Stimulated activated CD4-positive, alpha-beta T cell treated with anti-CD3 and anti-CD28 coated beads, Interleukin-15, amount 100 ng/mL, for 1 hour (primary cell): ENCODE results near the gene DHX34.
"Not testable (repeated sequence)": the region's sequence is repeated elsewhere in the genome, so short reads cannot be mapped to it uniquely, and the experiment has no call there.

ENCODE experiments used
- DNase-seq, 2 donors: peaks; one replicate each; pipeline ENCODE4 v3.0.0-alpha.2; 2020; ENCODE audit warnings: low read depth in 1 of 2, low spot score in 1 of 2

DHX34 gene, protein sequence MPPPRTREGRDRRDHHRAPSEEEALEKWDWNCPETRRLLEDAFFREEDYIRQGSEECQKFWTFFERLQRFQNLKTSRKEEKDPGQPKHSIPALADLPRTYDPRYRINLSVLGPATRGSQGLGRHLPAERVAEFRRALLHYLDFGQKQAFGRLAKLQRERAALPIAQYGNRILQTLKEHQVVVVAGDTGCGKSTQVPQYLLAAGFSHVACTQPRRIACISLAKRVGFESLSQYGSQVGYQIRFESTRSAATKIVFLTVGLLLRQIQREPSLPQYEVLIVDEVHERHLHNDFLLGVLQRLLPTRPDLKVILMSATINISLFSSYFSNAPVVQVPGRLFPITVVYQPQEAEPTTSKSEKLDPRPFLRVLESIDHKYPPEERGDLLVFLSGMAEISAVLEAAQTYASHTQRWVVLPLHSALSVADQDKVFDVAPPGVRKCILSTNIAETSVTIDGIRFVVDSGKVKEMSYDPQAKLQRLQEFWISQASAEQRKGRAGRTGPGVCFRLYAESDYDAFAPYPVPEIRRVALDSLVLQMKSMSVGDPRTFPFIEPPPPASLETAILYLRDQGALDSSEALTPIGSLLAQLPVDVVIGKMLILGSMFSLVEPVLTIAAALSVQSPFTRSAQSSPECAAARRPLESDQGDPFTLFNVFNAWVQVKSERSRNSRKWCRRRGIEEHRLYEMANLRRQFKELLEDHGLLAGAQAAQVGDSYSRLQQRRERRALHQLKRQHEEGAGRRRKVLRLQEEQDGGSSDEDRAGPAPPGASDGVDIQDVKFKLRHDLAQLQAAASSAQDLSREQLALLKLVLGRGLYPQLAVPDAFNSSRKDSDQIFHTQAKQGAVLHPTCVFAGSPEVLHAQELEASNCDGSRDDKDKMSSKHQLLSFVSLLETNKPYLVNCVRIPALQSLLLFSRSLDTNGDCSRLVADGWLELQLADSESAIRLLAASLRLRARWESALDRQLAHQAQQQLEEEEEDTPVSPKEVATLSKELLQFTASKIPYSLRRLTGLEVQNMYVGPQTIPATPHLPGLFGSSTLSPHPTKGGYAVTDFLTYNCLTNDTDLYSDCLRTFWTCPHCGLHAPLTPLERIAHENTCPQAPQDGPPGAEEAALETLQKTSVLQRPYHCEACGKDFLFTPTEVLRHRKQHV

DNA sequence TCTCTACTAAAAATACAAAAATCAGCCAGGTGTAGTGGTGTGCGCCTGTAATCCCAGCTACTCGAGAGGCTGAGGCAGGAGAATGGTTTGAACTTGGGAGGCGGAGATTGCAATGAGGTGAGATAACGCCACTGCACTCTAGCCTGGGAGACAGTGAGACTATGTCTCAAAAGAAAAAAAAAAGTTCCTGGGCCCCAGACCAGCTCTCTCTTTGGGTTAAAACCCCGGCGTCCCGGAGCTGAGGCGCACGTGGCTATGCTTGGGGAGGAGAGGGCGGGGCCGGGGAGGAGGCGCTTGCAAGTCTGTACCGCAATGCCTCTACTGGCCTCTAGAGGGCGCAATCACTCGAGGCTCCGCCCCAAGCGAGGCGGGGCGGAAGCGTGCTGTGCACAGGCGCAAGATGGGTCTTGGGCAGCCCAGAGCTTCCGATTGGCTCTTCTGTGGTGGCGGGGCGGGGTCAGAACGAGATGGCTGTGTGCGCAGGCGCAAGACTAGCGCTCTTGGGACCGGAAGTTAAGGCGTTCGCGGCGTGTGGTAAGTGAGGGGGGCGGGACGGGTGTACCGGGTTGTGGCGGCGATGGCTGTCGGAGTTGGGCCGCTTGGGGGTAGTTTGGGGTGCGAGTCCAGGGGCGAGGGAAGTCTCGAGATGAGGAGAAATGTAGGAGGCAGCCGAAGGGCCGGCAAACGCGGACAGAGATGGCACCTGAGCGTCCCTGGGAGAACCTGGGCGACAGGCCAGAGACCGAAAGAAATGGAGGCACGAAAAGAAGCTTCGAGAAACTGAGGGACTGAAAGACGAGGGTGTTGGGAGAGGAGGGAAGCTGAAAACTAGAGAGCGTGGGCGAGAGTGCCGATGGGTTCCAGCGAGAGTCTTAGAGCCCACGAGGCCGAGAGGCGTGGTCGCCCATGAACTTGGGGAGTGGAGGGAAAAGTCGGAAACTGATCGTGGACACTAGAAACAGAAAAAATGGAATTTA is at the start of gene DHX34:
TSS of gene DHX34 (plus strand) at position 497 of the 977 bp plus-strand sequence. CDS start 3,716 bp downstream, outside the sequence.
- DNase-seq = peak; percentile 98 to 99

- DNase-seq = not testable (repeated sequence)
These were observed 48.2 kb upstream of the DHX34 start for GRCh38 chr19:47300867-47301266.

GRCh38 chr19:47302249-47302648 is 46.9 kb upstream of the DHX34 start:
- DNase-seq = no peak

DNA sequence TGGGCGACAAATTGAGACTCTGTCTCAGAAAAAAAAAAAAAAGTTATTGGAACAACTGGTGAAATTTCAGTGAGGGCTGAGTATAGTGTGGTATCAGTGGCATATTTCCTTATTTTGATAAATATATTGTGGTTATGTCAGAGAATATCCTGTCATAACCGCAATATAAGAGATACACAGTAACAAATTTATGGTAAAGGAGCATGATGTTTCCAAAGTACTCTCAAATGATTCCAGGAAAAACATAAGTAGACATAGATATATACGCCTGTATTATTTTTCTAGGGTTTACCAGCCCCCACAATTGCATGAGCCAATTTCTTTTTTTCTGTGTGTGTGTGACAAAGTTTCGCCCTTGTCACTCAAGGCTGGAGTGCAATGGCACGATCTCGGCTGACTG is 45.1 kb upstream of the DHX34 start:
- DNase-seq = no peak

GRCh38 chr19:47305309-47305751 is 43.8 kb upstream of the DHX34 start:
- peak; percentile 27 to 44 for DNase-seq

- DNase-seq = no peak
These were observed 42.8 kb upstream of the DHX34 start for GRCh38 chr19:47306303-47306702.

- no peak for DNase-seq
These were observed 40.1 kb upstream of the DHX34 start for GRCh38 chr19:47309038-47309437.

GRCh38 chr19:47309608-47310007 is 39.5 kb upstream of the DHX34 start, which contains the start of gene C5AR1:
Gene C5AR1, plus strand, starts transcription at chr19:47309861. Its CDS starts 35 bp downstream, at chr19:47309896.
- DNase-seq = no peak

- no peak for DNase-seq
These were observed 38.8 kb upstream of the DHX34 start for GRCh38 chr19:47310323-47310722.

DNA sequence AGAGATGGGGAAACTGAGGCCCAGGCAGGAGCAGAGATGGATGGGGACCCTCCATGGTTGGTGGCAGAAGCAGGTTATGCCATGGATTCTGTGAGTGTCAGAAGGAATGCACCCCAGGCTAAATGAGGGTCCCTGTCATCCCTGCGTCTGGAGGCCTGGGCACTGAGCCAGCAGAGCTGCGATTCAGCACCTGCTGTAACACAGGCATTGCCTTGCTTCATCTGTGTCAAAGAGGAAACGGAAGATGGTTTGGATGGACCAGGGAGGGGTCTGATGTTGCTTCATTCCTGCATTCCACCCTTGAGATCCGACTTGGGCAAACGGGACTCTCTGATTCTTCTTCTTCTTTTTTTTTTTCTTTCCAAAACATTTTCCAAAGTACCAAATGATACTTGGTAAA is 38.3 kb upstream of the DHX34 start:
- DNase-seq = no peak

DNA sequence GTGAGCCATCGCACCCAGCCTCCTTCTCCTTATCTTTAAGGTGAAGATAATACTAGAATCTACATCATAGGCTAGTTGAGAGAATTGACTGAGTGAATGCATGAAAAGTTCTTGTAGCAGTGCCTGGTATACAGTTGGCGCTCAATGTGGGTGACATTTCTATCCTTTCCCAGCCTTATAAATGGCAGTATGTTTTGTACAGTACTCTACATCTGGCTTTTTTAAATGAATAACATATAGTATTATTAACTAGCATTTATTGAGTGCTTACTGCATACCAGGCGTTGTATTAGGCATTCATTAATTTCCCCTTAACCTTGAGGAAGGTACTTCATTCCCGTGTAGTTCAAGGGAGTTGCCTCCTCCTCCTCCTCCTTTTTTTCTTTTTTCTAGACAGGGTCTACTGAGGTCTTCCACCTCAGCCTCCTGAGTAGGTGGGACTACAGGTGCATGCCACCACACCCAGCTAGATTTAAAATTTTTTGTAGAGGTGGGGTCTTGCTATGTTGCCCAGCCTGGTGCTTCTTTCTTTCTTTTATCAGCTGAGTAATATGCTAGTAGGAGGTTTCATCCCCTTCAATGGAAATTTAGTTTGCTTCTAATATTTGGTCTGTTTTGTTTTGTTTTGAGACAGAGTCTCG is 36.6 kb upstream of the DHX34 start:
- DNase-seq = no peak

- no peak for DNase-seq
These were observed 35.3 kb upstream of the DHX34 start for GRCh38 chr19:47313754-47314295.

GRCh38 chr19:47315125-47315821 is 33.8 kb upstream of the DHX34 start:
- peak in 1 of 2 donors; percentile 6 for DNase-seq

DNA sequence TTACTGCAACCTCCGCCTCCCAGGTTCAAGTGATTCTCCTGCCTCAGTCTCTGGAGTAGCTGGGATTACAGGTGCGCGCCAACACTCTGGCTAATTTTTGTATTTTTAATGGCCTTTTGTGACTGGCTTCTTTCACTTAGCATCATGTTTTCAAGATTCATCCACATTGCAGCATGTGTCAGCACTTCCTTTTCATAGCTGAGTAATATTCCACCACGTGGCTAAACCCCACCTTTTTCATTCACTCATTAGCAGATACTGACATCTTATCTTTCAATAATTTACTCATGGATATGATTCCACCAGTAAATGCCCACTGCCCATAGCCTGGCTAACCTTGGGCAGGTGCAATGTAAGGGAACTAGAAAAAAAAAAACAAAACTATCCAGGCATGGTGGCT is 32.6 kb upstream of the DHX34 start:
- DNase-seq = no peak

DNA sequence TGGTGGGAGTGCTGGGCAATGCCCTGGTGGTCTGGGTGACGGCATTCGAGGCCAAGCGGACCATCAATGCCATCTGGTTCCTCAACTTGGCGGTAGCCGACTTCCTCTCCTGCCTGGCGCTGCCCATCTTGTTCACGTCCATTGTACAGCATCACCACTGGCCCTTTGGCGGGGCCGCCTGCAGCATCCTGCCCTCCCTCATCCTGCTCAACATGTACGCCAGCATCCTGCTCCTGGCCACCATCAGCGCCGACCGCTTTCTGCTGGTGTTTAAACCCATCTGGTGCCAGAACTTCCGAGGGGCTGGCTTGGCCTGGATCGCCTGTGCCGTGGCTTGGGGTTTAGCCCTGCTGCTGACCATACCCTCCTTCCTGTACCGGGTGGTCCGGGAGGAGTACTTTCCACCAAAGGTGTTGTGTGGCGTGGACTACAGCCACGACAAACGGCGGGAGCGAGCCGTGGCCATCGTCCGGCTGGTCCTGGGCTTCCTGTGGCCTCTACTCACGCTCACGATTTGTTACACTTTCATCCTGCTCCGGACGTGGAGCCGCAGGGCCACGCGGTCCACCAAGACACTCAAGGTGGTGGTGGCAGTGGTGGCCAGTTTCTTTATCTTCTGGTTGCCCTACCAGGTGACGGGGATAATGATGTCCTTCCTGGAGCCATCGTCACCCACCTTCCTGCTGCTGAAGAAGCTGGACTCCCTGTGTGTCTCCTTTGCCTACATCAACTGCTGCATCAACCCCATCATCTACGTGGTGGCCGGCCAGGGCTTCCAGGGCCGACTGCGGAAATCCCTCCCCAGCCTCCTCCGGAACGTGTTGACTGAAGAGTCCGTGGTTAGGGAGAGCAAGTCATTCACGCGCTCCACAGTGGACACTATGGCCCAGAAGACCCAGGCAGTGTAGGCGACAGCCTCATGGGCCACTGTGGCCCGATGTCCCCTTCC is 28.9 kb upstream of the DHX34 start:
- DNase-seq = no peak

DNA sequence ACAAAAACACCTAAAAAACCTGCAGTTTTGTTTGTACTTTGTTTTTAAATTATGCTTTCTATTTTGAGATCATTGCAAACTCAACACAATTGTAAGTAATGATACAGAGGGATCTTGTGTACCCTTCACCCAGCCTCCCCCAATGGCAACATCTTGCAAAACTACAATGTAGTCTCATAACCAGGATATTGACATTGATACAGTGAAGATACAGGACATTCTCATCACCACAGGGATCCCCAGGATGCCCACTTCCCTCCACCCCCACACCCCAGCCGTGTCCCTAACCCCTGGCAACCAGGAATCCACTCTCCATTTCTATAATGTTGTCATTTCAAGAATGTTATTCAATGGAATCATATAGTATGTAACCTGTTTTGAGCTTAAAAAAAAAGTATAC is 27.5 kb upstream of the DHX34 start:
- DNase-seq = no peak

- DNase-seq = no peak
These were observed 27.1 kb upstream of the DHX34 start for GRCh38 chr19:47322058-47322457.

DNA sequence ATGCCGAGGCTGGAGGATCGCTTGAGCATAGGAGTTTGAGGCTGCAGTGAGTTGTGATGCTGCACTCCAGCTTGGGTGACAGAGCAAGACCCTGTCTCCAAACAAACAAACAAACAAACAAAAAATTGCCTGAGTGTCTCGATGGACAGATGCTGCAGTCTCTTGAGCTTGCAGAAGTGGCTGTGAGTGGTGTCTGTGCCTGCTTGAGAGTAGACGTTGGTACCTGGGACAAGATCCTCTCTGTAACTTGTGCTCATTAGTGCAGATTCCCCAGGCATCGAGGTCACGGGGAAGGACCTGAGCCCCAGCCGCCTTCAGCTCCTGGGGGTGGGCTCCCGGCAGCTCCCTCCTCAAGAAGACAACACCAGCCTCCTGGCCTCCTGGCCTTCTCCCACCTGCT is 25.7 kb upstream of the DHX34 start:
- no peak for DNase-seq
